ENCODE data around the gene SLC7A9.

DNA sequence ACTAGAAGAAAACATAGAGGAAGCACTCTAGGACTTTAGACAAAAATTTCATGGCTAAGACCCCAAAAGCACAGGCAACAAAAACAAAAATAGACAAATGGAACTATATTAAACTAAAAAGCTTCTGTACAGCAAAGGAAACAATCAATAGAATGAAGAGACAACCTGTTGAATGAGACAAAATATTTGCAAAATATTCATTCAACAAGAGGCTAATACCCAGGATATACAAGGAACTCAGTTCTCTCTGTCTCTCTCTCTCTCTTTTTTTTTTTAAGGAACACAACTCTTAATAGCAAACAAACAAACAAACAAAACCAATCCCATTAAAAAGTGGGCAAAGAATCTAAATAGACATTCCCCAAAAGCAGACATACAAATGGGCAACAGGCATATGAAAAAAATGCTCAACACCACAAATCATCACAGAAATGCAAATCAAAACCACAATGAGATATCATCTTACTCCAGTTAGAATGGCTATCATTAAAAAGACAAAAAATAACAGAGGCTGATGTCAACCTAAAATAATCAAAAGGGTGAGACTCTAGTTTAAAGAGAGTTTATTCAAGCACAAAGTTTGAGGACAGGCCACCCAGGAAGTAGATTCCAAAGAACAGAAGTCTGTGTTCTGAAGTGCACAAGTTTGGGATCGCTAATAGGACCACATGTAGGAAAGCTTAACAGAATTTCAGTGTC is 27.1 kb upstream of the SLC7A9 start:
- no peak for TF ChIP-seq CTCF (IDR thresholded peaks at IDR 0.05; ENCODE audit: low read depth, low read length, missing input control)
- no peak for TF ChIP-seq JUND (IDR thresholded peaks at IDR 0.05)
- TF ChIP-seq YY1 (IDR thresholded peaks at IDR 0.05): no peak
- TF ChIP-seq, protein P1, sequence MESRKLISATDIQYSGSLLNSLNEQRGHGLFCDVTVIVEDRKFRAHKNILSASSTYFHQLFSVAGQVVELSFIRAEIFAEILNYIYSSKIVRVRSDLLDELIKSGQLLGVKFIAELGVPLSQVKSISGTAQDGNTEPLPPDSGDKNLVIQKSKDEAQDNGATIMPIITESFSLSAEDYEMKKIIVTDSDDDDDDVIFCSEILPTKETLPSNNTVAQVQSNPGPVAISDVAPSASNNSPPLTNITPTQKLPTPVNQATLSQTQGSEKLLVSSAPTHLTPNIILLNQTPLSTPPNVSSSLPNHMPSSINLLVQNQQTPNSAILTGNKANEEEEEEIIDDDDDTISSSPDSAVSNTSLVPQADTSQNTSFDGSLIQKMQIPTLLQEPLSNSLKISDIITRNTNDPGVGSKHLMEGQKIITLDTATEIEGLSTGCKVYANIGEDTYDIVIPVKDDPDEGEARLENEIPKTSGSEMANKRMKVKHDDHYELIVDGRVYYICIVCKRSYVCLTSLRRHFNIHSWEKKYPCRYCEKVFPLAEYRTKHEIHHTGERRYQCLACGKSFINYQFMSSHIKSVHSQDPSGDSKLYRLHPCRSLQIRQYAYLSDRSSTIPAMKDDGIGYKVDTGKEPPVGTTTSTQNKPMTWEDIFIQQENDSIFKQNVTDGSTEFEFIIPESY (IDR thresholded peaks at IDR 0.05): no peak
- no peak for TF ChIP-seq EGR1 (IDR thresholded peaks at IDR 0.05; ENCODE audit: low read depth in 2 of 2)
- TF ChIP-seq, protein P2, sequence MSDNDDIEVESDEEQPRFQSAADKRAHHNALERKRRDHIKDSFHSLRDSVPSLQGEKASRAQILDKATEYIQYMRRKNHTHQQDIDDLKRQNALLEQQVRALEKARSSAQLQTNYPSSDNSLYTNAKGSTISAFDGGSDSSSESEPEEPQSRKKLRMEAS (IDR thresholded peaks at IDR 0.05): no peak
- no peak for TF ChIP-seq TAF1 (conservative IDR thresholded peaks at IDR 0.05)
- TF ChIP-seq REST (IDR thresholded peaks at IDR 0.05): no peak
- TF ChIP-seq SP1 (IDR thresholded peaks at IDR 0.05): no peak

Data from liver (tissue), 3 donors.